Right atrium auricular region (tissue), 2 donors: ENCODE data around the gene DYNC1H1. TPM values are rescaled to one million over a fixed set of nuclear protein-coding genes. Genes with fewer than 3 reads are reported as not detected.

ENCODE experiments used
- DNase-seq: peaks from one replicate; pipeline ENCODE4 v3.0.0-alpha.2; 2019; ENCODE audit warnings: low spot score
- H3K27ac ChIP-seq, 2 donors: fragments of 200-600 bp; sonication (generic); 1 replicate in 1 of 2; 2 replicates in 1 of 2; pipeline ENCODE4 v1.5.1; 2016 to 2019
- H3K27me3 ChIP-seq, 2 donors: fragments of 200-600 bp; sonication (generic); one replicate each; pipeline versions ENCODE4 v1.5.1 to v1.6.0; 2017 to 2019
- H3K36me3 ChIP-seq: fragments of 200-600 bp; sonication (generic); one replicate; pipeline ENCODE4 v1.5.1; 2016
- H3K4me1 ChIP-seq, 2 donors: fragments of 200-600 bp; sonication (generic); one replicate each; pipeline versions ENCODE4 v1.5.1 to v1.6.0; 2017 to 2019
- H3K4me3 ChIP-seq, 2 donors: fragments of 200-600 bp; sonication (generic); 1 replicate in 1 of 2; 2 replicates in 1 of 2; pipeline ENCODE4 v1.5.1; 2017 to 2019; ENCODE audit warnings: mild to moderate bottlenecking in 1 of 2, moderate library complexity in 1 of 2
- H3K9me3 ChIP-seq, 2 donors: fragments of 200-600 bp; sonication (generic); one replicate each; pipeline ENCODE4 v1.5.1; 2019
- total RNA-seq, 2 donors: library from RNA; depleted of rRNA; stranded (reverse); fragments of >200 nt; gene quantifications; one replicate each; pipeline ENCODE4 v1.1.0, GENCODE V29; 2016
- TF ChIP-seq, protein P1 (sequence below), 2 donors: fragments of 200-600 bp; sonication (generic); IDR thresholded peaks; one replicate each; pipeline ENCODE4 v1.5.1; 2019; ENCODE audit warnings: antibody characterized with exemption in 2 of 2

Gene DYNC1H1
- total RNA-seq, 2 donors from 2014 or later = 388 to 445 TPM

GRCh38 chr14:102049258-102050025, 85.1 kb downstream of the DYNC1H1 start:
- no peak for DNase-seq
- Histone ChIP-seq H3K36me3 (peaks cover 69% of the 10 kb centered on the region), H3K9me3 (no peaks in the 10 kb centered on the region), H3K4me3 (no peak overlapping the region), H3K27me3 (no peaks in the 10 kb centered on the region), H3K27ac (no peak overlapping the region), H3K4me1 (peaks cover 0 to 20% of the 10 kb centered on the region in 2 donors)
- TF ChIP-seq, protein P1, sequence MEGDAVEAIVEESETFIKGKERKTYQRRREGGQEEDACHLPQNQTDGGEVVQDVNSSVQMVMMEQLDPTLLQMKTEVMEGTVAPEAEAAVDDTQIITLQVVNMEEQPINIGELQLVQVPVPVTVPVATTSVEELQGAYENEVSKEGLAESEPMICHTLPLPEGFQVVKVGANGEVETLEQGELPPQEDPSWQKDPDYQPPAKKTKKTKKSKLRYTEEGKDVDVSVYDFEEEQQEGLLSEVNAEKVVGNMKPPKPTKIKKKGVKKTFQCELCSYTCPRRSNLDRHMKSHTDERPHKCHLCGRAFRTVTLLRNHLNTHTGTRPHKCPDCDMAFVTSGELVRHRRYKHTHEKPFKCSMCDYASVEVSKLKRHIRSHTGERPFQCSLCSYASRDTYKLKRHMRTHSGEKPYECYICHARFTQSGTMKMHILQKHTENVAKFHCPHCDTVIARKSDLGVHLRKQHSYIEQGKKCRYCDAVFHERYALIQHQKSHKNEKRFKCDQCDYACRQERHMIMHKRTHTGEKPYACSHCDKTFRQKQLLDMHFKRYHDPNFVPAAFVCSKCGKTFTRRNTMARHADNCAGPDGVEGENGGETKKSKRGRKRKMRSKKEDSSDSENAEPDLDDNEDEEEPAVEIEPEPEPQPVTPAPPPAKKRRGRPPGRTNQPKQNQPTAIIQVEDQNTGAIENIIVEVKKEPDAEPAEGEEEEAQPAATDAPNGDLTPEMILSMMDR (IDR thresholded peaks at IDR 0.05) = no peak

DNA sequence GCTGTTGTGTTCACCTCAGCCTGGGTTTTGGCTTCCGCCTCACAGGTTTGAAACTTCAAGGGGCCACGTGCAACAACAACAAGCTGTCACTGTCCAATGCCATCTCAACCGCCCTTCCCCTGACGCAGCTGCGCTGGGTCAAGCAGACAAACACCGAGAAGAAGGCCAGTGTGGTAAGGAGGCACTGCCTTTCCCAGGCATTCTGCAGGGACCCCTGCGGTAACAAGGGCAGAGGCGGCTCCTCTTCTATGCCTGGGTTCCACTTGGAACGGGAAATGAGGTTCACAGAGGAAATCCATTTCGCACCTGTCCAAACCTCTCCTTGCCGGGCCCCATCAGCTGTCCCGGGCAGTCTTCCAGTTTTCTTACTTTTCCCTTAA, 85.6 kb downstream of the DYNC1H1 start:
- no peaks in the 10 kb centered on the region for H3K27me3 ChIP-seq
- no peak for DNase-seq
- TF ChIP-seq, protein P1 (IDR thresholded peaks at IDR 0.05) = no peak
- no peak overlapping the region for H3K4me3 ChIP-seq
- no peaks in the 10 kb centered on the region for H3K9me3 ChIP-seq
- peaks cover 0 to 15% of the 10 kb centered on the region in 2 donors for H3K4me1 ChIP-seq
- peaks cover 63% of the 10 kb centered on the region for H3K36me3 ChIP-seq
- H3K27ac ChIP-seq = no peak overlapping the region

DNA sequence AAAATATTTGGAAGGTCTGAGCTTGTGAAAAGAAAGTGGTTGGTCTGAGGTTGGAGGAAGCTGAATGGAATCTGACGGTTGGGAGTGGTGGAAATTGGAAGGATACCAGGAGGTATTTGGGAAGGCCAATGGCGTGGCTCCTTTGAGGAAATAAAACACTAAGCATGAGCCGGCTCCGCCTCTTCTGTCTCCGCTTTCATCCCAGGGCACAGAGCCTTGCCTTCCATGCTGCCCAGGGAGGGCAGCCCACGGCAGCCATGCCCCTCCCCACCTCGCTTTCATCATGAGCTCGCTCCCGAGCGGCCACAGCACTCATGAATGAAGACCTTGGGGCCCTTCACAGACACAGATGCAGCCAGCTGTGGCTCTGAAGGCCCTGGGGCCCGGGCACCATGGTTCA, 86.3 kb downstream of the DYNC1H1 start:
- no peaks in the 10 kb centered on the region for H3K27me3 ChIP-seq
- no peak overlapping the region for H3K4me3 ChIP-seq
- peaks cover 0 to 14% of the 10 kb centered on the region in 2 donors for H3K4me1 ChIP-seq
- TF ChIP-seq, protein P1 (IDR thresholded peaks at IDR 0.05) = no peak
- H3K36me3 ChIP-seq = peaks cover 60% of the 10 kb centered on the region
- no peak overlapping the region for H3K27ac ChIP-seq
- no peaks in the 10 kb centered on the region for H3K9me3 ChIP-seq
- no peak for DNase-seq

GRCh38 chr14:102052522-102052921, 88.1 kb downstream of the DYNC1H1 start:
- no peaks in the 10 kb centered on the region for H3K4me1 ChIP-seq
- no peaks in the 10 kb centered on the region for H3K27me3 ChIP-seq
- no peak overlapping the region for H3K27ac ChIP-seq
- TF ChIP-seq, protein P1 (IDR thresholded peaks at IDR 0.05) = no peak
- no peaks in the 10 kb centered on the region for H3K9me3 ChIP-seq
- H3K36me3 ChIP-seq = peaks cover 52% of the 10 kb centered on the region
- DNase-seq = no peak
- no peak overlapping the region for H3K4me3 ChIP-seq

DNA sequence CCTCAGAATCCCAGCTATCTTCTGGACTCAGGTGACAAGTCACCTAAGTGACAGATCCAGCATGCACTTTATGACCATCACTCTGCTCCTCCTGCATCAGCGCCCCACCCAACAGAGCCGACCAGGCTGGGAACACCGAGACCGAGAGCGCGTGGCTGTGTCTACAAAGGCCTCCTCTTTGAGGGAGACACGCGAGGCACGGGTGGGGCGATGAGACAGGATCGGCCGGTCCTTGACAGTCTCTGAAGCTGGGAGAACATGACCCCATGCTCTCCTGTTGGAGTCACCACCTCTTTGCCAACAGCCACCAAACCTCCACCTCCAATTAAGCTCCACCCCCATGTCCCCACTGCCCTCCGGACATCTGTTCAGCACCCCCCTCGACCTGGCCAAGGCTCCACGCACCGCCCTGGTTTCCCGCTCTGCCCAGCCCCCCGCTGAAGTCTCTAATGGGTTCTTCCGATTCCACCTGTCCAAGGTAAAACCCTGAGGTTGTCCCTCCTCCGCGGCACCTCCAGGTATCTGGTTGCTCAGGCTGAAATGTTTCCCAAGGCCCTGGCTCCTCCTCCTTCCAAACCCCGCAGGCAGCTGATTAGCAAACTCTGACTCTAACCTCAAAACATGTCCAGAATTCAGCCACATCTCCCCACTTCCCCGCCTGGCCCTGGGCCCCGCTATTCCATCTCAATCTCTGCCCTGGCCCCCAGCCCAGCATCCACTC, 91.0 kb downstream of the DYNC1H1 start:
- TF ChIP-seq, protein P1 (IDR thresholded peaks at IDR 0.05) = no peak
- Histone ChIP-seq H3K4me1 (no peaks in the 10 kb centered on the region), H3K9me3 (no peaks in the 10 kb centered on the region), H3K36me3 (peaks cover 24% of the 10 kb centered on the region), H3K27me3 (no peaks in the 10 kb centered on the region), H3K27ac (no peak overlapping the region), H3K4me3 (no peak overlapping the region)
- no peak for DNase-seq
